ENCODE data around the gene KRTAP25-1. TPM values are rescaled to one million over a fixed set of nuclear protein-coding genes. Genes with fewer than 3 reads are reported as not detected.

The KRTAP25-1 gene
- not detected for total RNA-seq

GRCh38 chr21:30289215-30289614 lies at the start of gene KRTAP25-1:
KRTAP25-1 (minus strand) TSS chr21:30289514; CDS start chr21:30289490, 24 bp downstream.
- Mint-ChIP-seq H3K27me3 (no peaks in the 10 kb centered on the region), H3K27ac (no peak within 1 kb of the TSS), H3K36me3 (no peaks in the 10 kb centered on the region), H3K4me1 (no peaks in the 10 kb centered on the region), H3K4me3 (no peak within 1 kb of the TSS), H3K9me3 (ENCODE audit: low read depth) (peaks cover 2% of the 10 kb centered on the region)
- CTCF ChIA-PET = no interaction called here
- DNase-seq = no peak
- ATAC-seq = no peak

GRCh38 chr21:30338717-30339116 lies 49.4 kb upstream of the KRTAP25-1 start:
- H3K9me3 Mint-ChIP-seq (ENCODE audit: low read depth) = no peaks in the 10 kb centered on the region
- CTCF ChIA-PET = interaction anchor here (0.7 kb wide), 2 partner anchors 122 to 1574 kb away, joined by 3 read pairs; no protein-coding TSS in a partner anchor

GRCh38 chr21:30337772-30338171 lies 48.5 kb upstream of the KRTAP25-1 start:
- Mint-ChIP-seq H3K36me3 (no peaks in the 10 kb centered on the region), H3K27me3 (no peaks in the 10 kb centered on the region), H3K9me3 (ENCODE audit: low read depth) (no peaks in the 10 kb centered on the region), H3K4me3 (no peak overlapping the region), H3K27ac (no peak overlapping the region), H3K4me1 (no peaks in the 10 kb centered on the region)
- DNase-seq (no peak), ATAC-seq (no peak)
- CTCF ChIA-PET = no interaction called here

More at GRCh38 chr21:30338717-30339116, 49.4 kb upstream of the KRTAP25-1 start:
- no peak for ATAC-seq
- H3K4me1 Mint-ChIP-seq = no peaks in the 10 kb centered on the region
- H3K27me3 Mint-ChIP-seq = no peaks in the 10 kb centered on the region
- H3K27ac Mint-ChIP-seq = no peak overlapping the region
- no peak overlapping the region for H3K4me3 Mint-ChIP-seq
- H3K36me3 Mint-ChIP-seq = no peaks in the 10 kb centered on the region
- DNase-seq = no peak

- H3K36me3 Mint-ChIP-seq = no peaks in the 10 kb centered on the region
- H3K27ac Mint-ChIP-seq = no peak within 1 kb of the TSS
- no peak for ATAC-seq
- H3K4me3 Mint-ChIP-seq = no peak within 1 kb of the TSS
- CTCF ChIA-PET = no interaction called here
- no peaks in the 10 kb centered on the region for H3K4me1 Mint-ChIP-seq
- no peaks in the 10 kb centered on the region for H3K27me3 Mint-ChIP-seq
- DNase-seq = no peak
- no peaks in the 10 kb centered on the region for H3K9me3 Mint-ChIP-seq (ENCODE audit: low read depth)
Measured at GRCh38 chr21:30337276-30337744, 48.0 kb upstream of the KRTAP25-1 start, which contains the start of gene KRTAP27-1. KRTAP27-1 (minus strand) TSS chr21:30337694; CDS start chr21:30337668, 26 bp downstream.

- no peaks in the 10 kb centered on the region for H3K36me3 Mint-ChIP-seq
- CTCF ChIA-PET = no interaction called here
- H3K9me3 Mint-ChIP-seq (ENCODE audit: low read depth) = no peaks in the 10 kb centered on the region
- DNase-seq = no peak
- no peak for ATAC-seq
- H3K27me3 Mint-ChIP-seq = no peaks in the 10 kb centered on the region
- H3K4me3 Mint-ChIP-seq = no peak overlapping the region
- H3K4me1 Mint-ChIP-seq = no peaks in the 10 kb centered on the region
- H3K27ac Mint-ChIP-seq = no peak overlapping the region
Measured at GRCh38 chr21:30336596-30336995, 47.3 kb upstream of the KRTAP25-1 start.

- DNase-seq = no peak
- Mint-ChIP-seq H3K4me1 (no peaks in the 10 kb centered on the region), H3K4me3 (no peak overlapping the region), H3K9me3 (ENCODE audit: low read depth) (no peaks in the 10 kb centered on the region), H3K36me3 (no peaks in the 10 kb centered on the region), H3K27me3 (no peaks in the 10 kb centered on the region), H3K27ac (no peak overlapping the region)
- no peak for ATAC-seq
- CTCF ChIA-PET = no interaction called here
Measured at GRCh38 chr21:30333736-30334135, 44.4 kb upstream of the KRTAP25-1 start.

- Mint-ChIP-seq H3K4me1 (no peaks in the 10 kb centered on the region), H3K4me3 (no peak overlapping the region), H3K36me3 (no peaks in the 10 kb centered on the region), H3K27ac (no peak overlapping the region), H3K27me3 (no peaks in the 10 kb centered on the region), H3K9me3 (ENCODE audit: low read depth) (no peaks in the 10 kb centered on the region)
- CTCF ChIA-PET = no interaction called here
- DNase-seq (no peak), ATAC-seq (no peak)
Measured at GRCh38 chr21:30332681-30333080, 43.4 kb upstream of the KRTAP25-1 start.

- CTCF ChIA-PET = no interaction called here
- no peaks in the 10 kb centered on the region for H3K36me3 Mint-ChIP-seq
- no peak overlapping the region for H3K27ac Mint-ChIP-seq
- no peak overlapping the region for H3K4me3 Mint-ChIP-seq
- DNase-seq = no peak
- no peaks in the 10 kb centered on the region for H3K27me3 Mint-ChIP-seq
- H3K4me1 Mint-ChIP-seq = no peaks in the 10 kb centered on the region
- no peak for ATAC-seq
- no peaks in the 10 kb centered on the region for H3K9me3 Mint-ChIP-seq (ENCODE audit: low read depth)
Measured at GRCh38 chr21:30329203-30329875, 40.0 kb upstream of the KRTAP25-1 start.

- no peaks in the 10 kb centered on the region for H3K27me3 Mint-ChIP-seq
- no peak for ATAC-seq
Measured at GRCh38 chr21:30326390-30326789, 37.1 kb upstream of the KRTAP25-1 start.

GRCh38 chr21:30320215-30320614 lies 30.9 kb upstream of the KRTAP25-1 start, which contains the start of gene KRTAP26-1:
KRTAP26-1 (minus strand) TSS chr21:30320315; CDS start chr21:30320035, 280 bp downstream.
- no peak within 1 kb of the TSS for H3K27ac Mint-ChIP-seq
- H3K27me3 Mint-ChIP-seq = no peaks in the 10 kb centered on the region
- ATAC-seq (no peak), DNase-seq (no peak)
- no peaks in the 10 kb centered on the region for H3K9me3 Mint-ChIP-seq (ENCODE audit: low read depth)
- no peaks in the 10 kb centered on the region for H3K36me3 Mint-ChIP-seq
- no peaks in the 10 kb centered on the region for H3K4me1 Mint-ChIP-seq
- H3K4me3 Mint-ChIP-seq = no peak within 1 kb of the TSS
- CTCF ChIA-PET = no interaction called here

More at GRCh38 chr21:30326390-30326789, 37.1 kb upstream of the KRTAP25-1 start:
- H3K9me3 Mint-ChIP-seq (ENCODE audit: low read depth) = no peaks in the 10 kb centered on the region
- H3K27ac Mint-ChIP-seq = no peak overlapping the region
- H3K4me1 Mint-ChIP-seq = no peaks in the 10 kb centered on the region
- DNase-seq = no peak
- CTCF ChIA-PET = no interaction called here
- no peak overlapping the region for H3K4me3 Mint-ChIP-seq
- no peaks in the 10 kb centered on the region for H3K36me3 Mint-ChIP-seq

GRCh38 chr21:30315701-30316100 lies 26.4 kb upstream of the KRTAP25-1 start:
- H3K4me3 Mint-ChIP-seq = no peak overlapping the region
- H3K36me3 Mint-ChIP-seq = no peaks in the 10 kb centered on the region
- CTCF ChIA-PET = no interaction called here
- H3K9me3 Mint-ChIP-seq (ENCODE audit: low read depth) = no peaks in the 10 kb centered on the region
- DNase-seq = no peak
- H3K4me1 Mint-ChIP-seq = no peaks in the 10 kb centered on the region
- H3K27ac Mint-ChIP-seq = no peak overlapping the region
- H3K27me3 Mint-ChIP-seq = no peaks in the 10 kb centered on the region
- ATAC-seq = no peak

- CTCF ChIA-PET = interaction anchor here (0.6 kb wide), 1 partner anchor 155 kb away, joined by 3 read pairs; no protein-coding TSS in a partner anchor
- DNase-seq (no peak), ATAC-seq (no peak)
- no peaks in the 10 kb centered on the region for H3K9me3 Mint-ChIP-seq (ENCODE audit: low read depth)
- H3K4me1 Mint-ChIP-seq = no peaks in the 10 kb centered on the region
- no peaks in the 10 kb centered on the region for H3K27me3 Mint-ChIP-seq
- no peaks in the 10 kb centered on the region for H3K36me3 Mint-ChIP-seq
- no peak overlapping the region for H3K4me3 Mint-ChIP-seq
- no peak overlapping the region for H3K27ac Mint-ChIP-seq
Measured at GRCh38 chr21:30306884-30307283, 17.6 kb upstream of the KRTAP25-1 start.

GRCh38 chr21:30305136-30305535 lies 15.8 kb upstream of the KRTAP25-1 start:
- H3K9me3 Mint-ChIP-seq (ENCODE audit: low read depth) = no peaks in the 10 kb centered on the region
- H3K27ac Mint-ChIP-seq = no peak overlapping the region
- no peak overlapping the region for H3K4me3 Mint-ChIP-seq
- H3K27me3 Mint-ChIP-seq = no peaks in the 10 kb centered on the region
- CTCF ChIA-PET = no interaction called here
- H3K4me1 Mint-ChIP-seq = no peaks in the 10 kb centered on the region
- no peak for DNase-seq
- no peak for ATAC-seq
- H3K36me3 Mint-ChIP-seq = no peaks in the 10 kb centered on the region

- CTCF ChIA-PET = no interaction called here
- H3K4me1 Mint-ChIP-seq = no peaks in the 10 kb centered on the region
- no peak within 1 kb of the TSS for H3K27ac Mint-ChIP-seq
- DNase-seq (no peak), ATAC-seq (no peak)
- no peaks in the 10 kb centered on the region for H3K36me3 Mint-ChIP-seq
- H3K27me3 Mint-ChIP-seq = no peaks in the 10 kb centered on the region
- H3K9me3 Mint-ChIP-seq (ENCODE audit: low read depth) = peaks cover 2% of the 10 kb centered on the region
- H3K4me3 Mint-ChIP-seq = no peak within 1 kb of the TSS
Measured at GRCh38 chr21:30282850-30283249, 6.5 kb downstream of the KRTAP25-1 start, which contains the start of gene KRTAP24-1. KRTAP24-1 (minus strand) TSS chr21:30282950; CDS start chr21:30282932, 18 bp downstream.

Data from activated CD8-positive, alpha-beta memory T cell treated with anti-CD3 and anti-CD28 coated beads, Interleukin-2, amount 10 ng/mL, durations not matched to agents 7 days and 5 days (primary cell).